G401.6 (cell line): ENCODE data around the gene CELF4.

Experiments
- FAIRE-seq: peaks from 2 replicates; lab custom pipeline; 2012; peaks lifted over from hg19 to GRCh38; lab: Jason Lieb, UNC

CELF4 gene

DNA sequence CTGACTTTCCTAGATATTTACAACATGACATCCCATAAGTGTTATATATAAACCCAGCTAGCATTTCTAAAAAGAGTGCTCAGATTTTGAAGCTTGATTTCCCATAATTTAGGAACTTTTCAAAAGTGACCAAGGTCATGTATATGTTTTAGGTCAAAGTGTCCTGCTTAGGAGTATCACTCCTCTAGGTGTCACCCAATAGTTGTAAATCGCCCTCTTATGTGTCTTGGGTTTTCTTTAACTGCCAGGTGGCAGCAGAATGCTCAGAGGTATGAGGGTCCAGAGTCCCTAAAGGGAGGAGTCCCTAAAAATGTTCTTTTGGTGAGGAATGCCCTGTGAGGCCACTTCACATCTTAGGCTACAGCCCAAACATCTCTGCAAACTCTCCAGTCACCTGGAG lies 358.3 kb downstream of the CELF4 start:
- no peak for FAIRE-seq

DNA sequence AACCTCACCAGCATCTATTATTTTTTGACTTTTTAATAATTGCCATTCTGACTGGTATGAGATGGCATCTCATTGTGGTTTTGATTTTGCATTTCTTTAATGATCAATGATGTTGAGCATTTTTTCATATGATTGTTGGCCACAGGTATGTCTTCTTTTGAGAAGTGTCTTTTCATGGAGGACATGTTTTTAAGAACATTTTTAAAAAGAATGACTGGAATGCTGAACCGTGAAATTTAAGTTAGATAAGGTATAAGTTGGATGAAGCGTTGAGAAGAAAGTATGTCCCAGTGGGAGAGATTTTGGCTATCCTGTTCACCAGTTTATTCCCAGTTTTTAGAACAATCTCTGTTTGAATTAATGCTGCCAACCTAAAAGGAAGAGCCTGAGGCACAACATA lies 365.9 kb downstream of the CELF4 start:
- FAIRE-seq = no peak
